GM23338 (cell line): ENCODE data around the gene TAAR2. TPM values are rescaled to one million over a fixed set of nuclear protein-coding genes. Genes with fewer than 3 reads are reported as not detected.

Experiments
- ATAC-seq: fragments of 200-7000 bp; cut with Tn5 transposase; 3 replicates; pipeline ENCODE4 v1.9.1; 2020
- DNase-seq: peaks from one replicate; pipeline ENCODE4 v3.0.0-alpha.2; 2015; ENCODE audit warnings: low spot score
- H2AFZ ChIP-seq: fragments of 200-600 bp; sonication (generic); 2 replicates; pipeline ENCODE4 v1.8.0; 2016; ENCODE audit warnings: antibody characterized with exemption, mild to moderate bottlenecking, moderate library complexity
- H3F3A ChIP-seq: fragments of 200-600 bp; sonication (generic); replicated peaks from 2 replicates; pipeline ENCODE4 v1.8.0; 2017; ENCODE audit warnings: antibody characterized with exemption, mixed run types, low read depth
- H3K27ac ChIP-seq: fragments of 200-600 bp; sonication (generic); 2 replicates; pipeline ENCODE4 v1.6.1; 2016; ENCODE audit warnings: low read depth
- H3K27me3 ChIP-seq: fragments of 200-600 bp; sonication (generic); 2 replicates; pipeline ENCODE4 v1.8.0; 2016; ENCODE audit warnings: mild to moderate bottlenecking, mixed run types, moderate library complexity; ENCODE audit not compliant: insufficient read depth
- H3K36me3 ChIP-seq: fragments of 200-600 bp; sonication (generic); 2 replicates; pipeline ENCODE4 v1.8.0; 2016; ENCODE audit warnings: mild to moderate bottlenecking; ENCODE audit not compliant: insufficient read depth
- H3K4me1 ChIP-seq: fragments of 200-600 bp; sonication (generic); 2 replicates; pipeline ENCODE4 v1.8.0; 2016; ENCODE audit warnings: mild to moderate bottlenecking, moderate library complexity; ENCODE audit not compliant: insufficient read depth
- H3K4me2 ChIP-seq: fragments of 200-600 bp; sonication (generic); 2 replicates; pipeline ENCODE4 v1.7.1; 2017; ENCODE audit warnings: mixed run types
- H3K4me3 ChIP-seq: fragments of 200-600 bp; sonication (generic); 2 replicates; pipeline ENCODE4 v1.6.1; 2016; ENCODE audit warnings: mixed run types
- H3K79me2 ChIP-seq: fragments of 200-600 bp; sonication (generic); replicated peaks from 2 replicates; pipeline ENCODE4 v1.8.0; 2017; ENCODE audit warnings: mild to moderate bottlenecking; ENCODE audit not compliant: insufficient read depth
- H3K9me2 ChIP-seq: fragments of 200-600 bp; sonication (generic); 2 replicates; pipeline ENCODE4 v1.8.0; 2017; ENCODE audit not compliant: insufficient read depth
- H4K20me1 ChIP-seq: fragments of 200-600 bp; sonication (generic); replicated peaks from 2 replicates; pipeline ENCODE4 v1.8.0; 2017; ENCODE audit warnings: mild to moderate bottlenecking; ENCODE audit not compliant: insufficient read depth
- H3K27ac Mint-ChIP-seq: 2 replicates; pipeline ENCODE4 v1.8.0; 2020; ENCODE audit warnings: inconsistent platforms, mild to moderate bottlenecking, moderate library complexity, mixed read lengths
- H3K27me3 Mint-ChIP-seq: 3 replicates; pipeline ENCODE4 v1.8.0; 2022; ENCODE audit warnings: low read depth, mild to moderate bottlenecking, moderate library complexity, mixed read lengths, inconsistent platforms; ENCODE audit not compliant: insufficient read depth, poor library complexity
- H3K36me3 Mint-ChIP-seq: 3 replicates; pipeline ENCODE4 v1.8.0; 2021; ENCODE audit warnings: low read depth, mild to moderate bottlenecking, inconsistent platforms, moderate library complexity, mixed read lengths
- H3K4me1 Mint-ChIP-seq: 3 replicates; pipeline ENCODE4 v1.8.0; 2020; ENCODE audit warnings: mild to moderate bottlenecking, inconsistent platforms, mixed read lengths
- H3K4me3 Mint-ChIP-seq: 3 replicates; pipeline ENCODE4 v1.8.0; 2021; ENCODE audit warnings: moderate library complexity, mild to moderate bottlenecking, inconsistent platforms, mixed read lengths
- H3K9me3 Mint-ChIP-seq: 3 replicates; pipeline ENCODE4 v1.8.0; 2020; ENCODE audit warnings: moderate library complexity, mild to moderate bottlenecking, inconsistent platforms, mixed read lengths
- ETS1 ChIP-seq: IDR thresholded peaks from 2 replicates; pipeline ENCODE4 v1.6.1; 2016; ENCODE audit warnings: antibody characterized with exemption
- EZH2 ChIP-seq: fragments of 200-600 bp; sonication (generic); IDR thresholded peaks from one replicate; pipeline ENCODE4 v1.8.0; 2017; ENCODE audit warnings: antibody characterized with exemption, mild to moderate bottlenecking, low read depth; ENCODE audit not compliant: unreplicated experiment
- JUNB ChIP-seq: IDR thresholded peaks from one replicate; pipeline ENCODE4 v1.6.1; 2016; ENCODE audit warnings: antibody characterized with exemption; ENCODE audit not compliant: unreplicated experiment
- POLR2AphosphoS5 ChIP-seq: IDR thresholded peaks from 2 replicates; pipeline ENCODE4 v1.6.1; 2016; ENCODE audit warnings: antibody characterized with exemption, low read depth
- ZNF462 ChIP-seq: fragments of 250-450 bp; sonication (Bioruptor Pico); IDR thresholded peaks from 2 replicates; pipeline ENCODE4 v1.5.0; 2020; ENCODE audit warnings: mild to moderate bottlenecking, moderate library complexity
- polyA plus RNA-seq: library from polyadenylated mRNA; unstranded; fragments of >200 nt; fragmentation: Nextera tagmentation; extraction: Ambion mirVana; gene quantifications from 2 replicates; pipeline ENCODE4 v1.2.1, GENCODE V29; 2016
- total RNA-seq: library from RNA; depleted of rRNA; stranded (reverse); fragments of >200 nt; shearing (Covaris generic); gene quantifications from 2 replicates; pipeline ENCODE4 v1.2.3, GENCODE V29; 2014

Gene TAAR2
- total and polyA plus RNA-seq, 2 experiments from 2014 or later = not detected

- H3K4me2 ChIP-seq = peak overlapping the region; percentile 21; the same call in 1 of the 2 replicates
- H3K27me3 ChIP-seq = no peaks in the 10 kb centered on the region
- no peaks in the 10 kb centered on the region for H3K36me3 ChIP-seq
- H3K27me3 Mint-ChIP-seq = peaks cover 3% of the 10 kb centered on the region
- H3K4me1 ChIP-seq = peaks cover 31% of the 10 kb centered on the region
- H3K4me3 ChIP-seq = no peak overlapping the region
- no peaks in the 10 kb centered on the region for H3K9me2 ChIP-seq
- H2AFZ ChIP-seq = no peak overlapping the region
- ATAC-seq (peak; percentile 77), DNase-seq (peak; percentile 45)
- H4K20me1 ChIP-seq = no peaks in the 10 kb centered on the region
- H3K36me3 Mint-ChIP-seq = no peaks in the 10 kb centered on the region
- no peak overlapping the region for H3K27ac ChIP-seq
- TF ChIP-seq POLR2AphosphoS5 = no peak
- TF ChIP-seq ETS1 = no peak
- TF ChIP-seq EZH2 = no peak
- no peak for TF ChIP-seq JUNB
- peak; percentile 59; the same call in 1 of the 2 replicates for TF ChIP-seq ZNF462
- no peaks in the 10 kb centered on the region for H3K79me2 ChIP-seq
- no peaks in the 10 kb centered on the region for H3K9me3 Mint-ChIP-seq
- H3F3A ChIP-seq = no peaks in the 10 kb centered on the region
- peaks cover 37% of the 10 kb centered on the region for H3K4me1 Mint-ChIP-seq
- H3K27ac Mint-ChIP-seq = peak overlapping the region; percentile 77
- H3K4me3 Mint-ChIP-seq = no peak overlapping the region
Measured at GRCh38 chr6:132569170-132569569, 54.9 kb downstream of the TAAR2 start.

GRCh38 chr6:132568611-132569010 is 55.5 kb downstream of the TAAR2 start:
- Histone ChIP-seq H3K9me2 (no peaks in the 10 kb centered on the region), H3K4me2 (peak overlapping the region; percentile 21; the same call in 1 of the 2 replicates), H3K4me3 (no peak overlapping the region), H3K36me3 (no peaks in the 10 kb centered on the region), H3K27ac (no peak overlapping the region), H3K27me3 (no peaks in the 10 kb centered on the region), H2AFZ (no peak overlapping the region), H3K79me2 (no peaks in the 10 kb centered on the region), H3K4me1 (peaks cover 31% of the 10 kb centered on the region), H3F3A (no peaks in the 10 kb centered on the region), H4K20me1 (no peaks in the 10 kb centered on the region)
- TF ChIP-seq POLR2AphosphoS5 = no peak
- peaks cover 3% of the 10 kb centered on the region for H3K27me3 Mint-ChIP-seq
- peaks cover 37% of the 10 kb centered on the region for H3K4me1 Mint-ChIP-seq
- no peak overlapping the region for H3K4me3 Mint-ChIP-seq
- H3K27ac Mint-ChIP-seq = peak overlapping the region; percentile 31
- ATAC-seq (no peak), DNase-seq (no peak)
- no peaks in the 10 kb centered on the region for H3K36me3 Mint-ChIP-seq
- H3K9me3 Mint-ChIP-seq = no peaks in the 10 kb centered on the region
